Caco-2 (cell line): ENCODE results near the gene PNMA8A. TPM values are rescaled to one million over a fixed set of nuclear protein-coding genes. Genes with fewer than 3 reads are reported as not detected.

Source experiments
- BruUV-seq: library from RNA; stranded (reverse); fragments of 400-500 nt; replicated peaks from 2 replicates; lab custom pipeline; 2021; lab: Mats Ljungman, UMichigan
- CTCF ChIA-PET: fragments of 300-600 bp; sonication (Branson Sonifier 250); formaldehyde crosslinking; loops from one replicate; lab custom pipeline; 2022; ENCODE audit warnings: antibody characterized with exemption; lab: Charles Lee
- POLR2A ChIA-PET: fragments of 300-600 bp; sonication (Branson Sonifier 250); formaldehyde crosslinking; loops from one replicate; lab custom pipeline; 2022; ENCODE audit warnings: antibody characterized with exemption; lab: Charles Lee
- DNase-seq, 2 experiments: peaks; one replicate each; pipeline versions ENCODE4 v3.0.0 to v3.0.0-alpha.2; 2020 to 2022
- H3K27me3 ChIP-seq: replicated peaks from 2 replicates; pipeline ENCODE4 v1.6.0; 2011; ENCODE audit warnings: low read length; ENCODE audit not compliant: control insufficient read depth, insufficient read depth
- H3K36me3 ChIP-seq: 2 replicates; pipeline ENCODE4 v1.5.1; 2011; ENCODE audit warnings: low read length; ENCODE audit not compliant: control insufficient read depth, insufficient read depth
- H3K4me1 ChIP-seq: fragments of 250-450 bp; sonication (Bioruptor Pico); 2 replicates; pipeline ENCODE4 v1.5.1; 2020; ENCODE audit warnings: mild to moderate bottlenecking
- H3K4me3 ChIP-seq: 2 replicates; pipeline ENCODE4 v1.5.1; 2011; ENCODE audit warnings: low read depth, mild to moderate bottlenecking, control low read depth, low read length
- H3K9me3 ChIP-seq: fragments of 250-450 bp; sonication (Bioruptor Pico); 2 replicates; pipeline ENCODE4 v1.5.1; 2020; ENCODE audit warnings: mild to moderate bottlenecking, moderate library complexity
- H3K27ac Mint-ChIP-seq: one replicate; pipeline ENCODE4 v1.8.0; 2022; ENCODE audit warnings: mixed read lengths; ENCODE audit not compliant: unreplicated experiment
- H3K27me3 Mint-ChIP-seq: one replicate; pipeline ENCODE4 v1.8.0; 2022; ENCODE audit warnings: mixed read lengths; ENCODE audit not compliant: insufficient read depth, unreplicated experiment
- H3K36me3 Mint-ChIP-seq: one replicate; pipeline ENCODE4 v1.8.0; 2022; ENCODE audit warnings: mild to moderate bottlenecking, mixed read lengths; ENCODE audit not compliant: insufficient read depth, unreplicated experiment
- H3K4me1 Mint-ChIP-seq: one replicate; pipeline ENCODE4 v1.8.0; 2022; ENCODE audit warnings: low read depth, mixed read lengths; ENCODE audit not compliant: unreplicated experiment
- H3K4me3 Mint-ChIP-seq: one replicate; pipeline ENCODE4 v1.8.0; 2022; ENCODE audit warnings: mild to moderate bottlenecking, moderate library complexity, mixed read lengths; ENCODE audit not compliant: unreplicated experiment
- H3K9me3 Mint-ChIP-seq: one replicate; pipeline ENCODE4 v1.8.0; 2022; ENCODE audit warnings: mixed read lengths; ENCODE audit not compliant: unreplicated experiment
- CTCF ChIP-seq, 2 experiments: fragments of 200-600 bp in 1 of 2; IDR thresholded peaks; 1 replicate in 1 of 2; 2 replicates in 1 of 2; pipeline versions ENCODE4 v1.5.1 to v1.8.0; 2011 to 2022; ENCODE audit warnings: antibody characterized with exemption in 1 of 2, control low read depth in 1 of 2, inconsistent platforms in 1 of 2, low read depth in 1 of 2, low read length in 1 of 2, mild to moderate bottlenecking in 1 of 2, moderate library complexity in 1 of 2; ENCODE audit not compliant: insufficient read depth in 1 of 2, severe bottlenecking in 1 of 2, unreplicated experiment in 1 of 2
- intact Hi-C: fragments of 100-400 bp; cut with micrococcal nuclease; formaldehyde crosslinking; loops from one replicate; pipeline ENCODE4 v1.10.0; 2022; ENCODE audit not compliant: unreplicated experiment
- total RNA-seq: library from RNA; stranded (reverse); gene quantifications from 2 replicates; pipeline ENCODE4 v1.2.3, GENCODE V29; 2022

The PNMA8A gene
- total RNA-seq, 1 experiment from 2014 or later, result not detected

GRCh38 chr19:46513461-46514236 is 42.3 kb upstream of the PNMA8A start:
- Mint-ChIP-seq H3K4me3 (no peak overlapping the region), H3K4me1 (no peaks in the 10 kb centered on the region), H3K36me3 (no peaks in the 10 kb centered on the region), H3K27ac (no peak overlapping the region), H3K27me3 (no peaks in the 10 kb centered on the region), H3K9me3 (peaks cover 19% of the 10 kb centered on the region)
- no TSS peak for BruUV-seq
- ChIA-PET CTCF (no interaction called here), POLR2A (no interaction called here)
- H3K9me3 ChIP-seq, result 0 out of 2 replicates have a peak, but pooled peaks cover 4% of the 10 kb centered on the region
- H3K4me3 ChIP-seq, result no peak overlapping the region
- DNase-seq, result peak; percentile 67 to 84
- no peaks in the 10 kb centered on the region for H3K4me1 ChIP-seq
- no peaks in the 10 kb centered on the region for H3K36me3 ChIP-seq
- TF ChIP-seq CTCF (IDR thresholded peaks at IDR 0.05; ENCODE audit: insufficient read depth in 1 of 2, low read depth in 1 of 2, low read length in 1 of 2, severe bottlenecking in 1 of 2, unreplicated experiment in 1 of 2), result peak; percentile 87 to 91
- intact Hi-C loops, result loop anchor here (1.0 to 2.0 kb wide), 2 partner anchors 111 to 118 kb away; no protein-coding TSS in a partner anchor
- H3K27me3 ChIP-seq, result no peaks in the 10 kb centered on the region

- intact Hi-C loops, result no loop called here
- Mint-ChIP-seq H3K9me3 (peaks cover 19% of the 10 kb centered on the region), H3K4me3 (no peak overlapping the region), H3K4me1 (no peaks in the 10 kb centered on the region), H3K27me3 (no peaks in the 10 kb centered on the region), H3K36me3 (no peaks in the 10 kb centered on the region), H3K27ac (no peak overlapping the region)
- ChIA-PET POLR2A (interaction anchor here (0.6 kb wide), 1 partner anchor 50 kb away, joined by 4 read pairs; no protein-coding TSS in a partner anchor), CTCF (no interaction called here)
- Histone ChIP-seq H3K27me3 (no peaks in the 10 kb centered on the region), H3K4me3 (no peak overlapping the region), H3K9me3 (0 out of 2 replicates have a peak, but pooled peaks cover 4% of the 10 kb centered on the region), H3K4me1 (no peaks in the 10 kb centered on the region), H3K36me3 (no peaks in the 10 kb centered on the region)
- TF ChIP-seq CTCF (IDR thresholded peaks at IDR 0.05; ENCODE audit: insufficient read depth in 1 of 2, low read depth in 1 of 2, low read length in 1 of 2, severe bottlenecking in 1 of 2, unreplicated experiment in 1 of 2), result no peak
- no TSS peak for BruUV-seq
- DNase-seq, result no peak
Observed at GRCh38 chr19:46511237-46511636, 39.9 kb upstream of the PNMA8A start.

- intact Hi-C loops, result no loop called here
- Histone ChIP-seq H3K4me1 (no peaks in the 10 kb centered on the region), H3K27me3 (no peaks in the 10 kb centered on the region), H3K4me3 (no peak overlapping the region), H3K9me3 (0 out of 2 replicates have a peak, but pooled peaks cover 4% of the 10 kb centered on the region), H3K36me3 (no peaks in the 10 kb centered on the region)
- Mint-ChIP-seq H3K36me3 (no peaks in the 10 kb centered on the region), H3K4me1 (no peaks in the 10 kb centered on the region), H3K27ac (no peak overlapping the region), H3K9me3 (peaks cover 19% of the 10 kb centered on the region), H3K27me3 (no peaks in the 10 kb centered on the region), H3K4me3 (no peak overlapping the region)
- no peak for TF ChIP-seq CTCF (IDR thresholded peaks at IDR 0.05; ENCODE audit: insufficient read depth in 1 of 2, low read depth in 1 of 2, low read length in 1 of 2, severe bottlenecking in 1 of 2, unreplicated experiment in 1 of 2)
- no peak for DNase-seq
- no TSS peak for BruUV-seq
- ChIA-PET CTCF (interaction anchor here (0.7 kb wide), 2 partner anchors 11 to 179 kb away, joined by 3 to 4 read pairs; no protein-coding TSS in a partner anchor), POLR2A (no interaction called here)
Observed at GRCh38 chr19:46508206-46508605, 36.8 kb upstream of the PNMA8A start.
